Right atrium auricular region (tissue), 2 donors: ENCODE data around the gene ITPR3. TPM values are rescaled to one million over a fixed set of nuclear protein-coding genes. Genes with fewer than 3 reads are reported as not detected.

Experiments
- DNase-seq: peaks from one replicate; pipeline ENCODE4 v3.0.0-alpha.2; 2019; ENCODE audit warnings: low spot score
- H3K27ac ChIP-seq, 2 donors: fragments of 200-600 bp; sonication (generic); 1 replicate in 1 of 2; 2 replicates in 1 of 2; pipeline ENCODE4 v1.5.1; 2016 to 2019
- H3K27me3 ChIP-seq, 2 donors: fragments of 200-600 bp; sonication (generic); one replicate each; pipeline versions ENCODE4 v1.5.1 to v1.6.0; 2017 to 2019
- H3K36me3 ChIP-seq: fragments of 200-600 bp; sonication (generic); one replicate; pipeline ENCODE4 v1.5.1; 2016
- H3K4me1 ChIP-seq, 2 donors: fragments of 200-600 bp; sonication (generic); one replicate each; pipeline versions ENCODE4 v1.5.1 to v1.6.0; 2017 to 2019
- H3K4me3 ChIP-seq, 2 donors: fragments of 200-600 bp; sonication (generic); 1 replicate in 1 of 2; 2 replicates in 1 of 2; pipeline ENCODE4 v1.5.1; 2017 to 2019; ENCODE audit warnings: mild to moderate bottlenecking in 1 of 2, moderate library complexity in 1 of 2
- H3K9me3 ChIP-seq, 2 donors: fragments of 200-600 bp; sonication (generic); one replicate each; pipeline ENCODE4 v1.5.1; 2019
- CTCF ChIP-seq, 2 donors: fragments of 200-600 bp; sonication (generic); IDR thresholded peaks; one replicate each; pipeline ENCODE4 v1.5.1; 2019; ENCODE audit warnings: antibody characterized with exemption in 2 of 2
- total RNA-seq, 2 donors: library from RNA; depleted of rRNA; stranded (reverse); fragments of >200 nt; gene quantifications; one replicate each; pipeline ENCODE4 v1.1.0, GENCODE V29; 2016

ITPR3 gene
- total RNA-seq, 2 donors from 2014 or later, result 6.2 to 17.7 TPM

DNA sequence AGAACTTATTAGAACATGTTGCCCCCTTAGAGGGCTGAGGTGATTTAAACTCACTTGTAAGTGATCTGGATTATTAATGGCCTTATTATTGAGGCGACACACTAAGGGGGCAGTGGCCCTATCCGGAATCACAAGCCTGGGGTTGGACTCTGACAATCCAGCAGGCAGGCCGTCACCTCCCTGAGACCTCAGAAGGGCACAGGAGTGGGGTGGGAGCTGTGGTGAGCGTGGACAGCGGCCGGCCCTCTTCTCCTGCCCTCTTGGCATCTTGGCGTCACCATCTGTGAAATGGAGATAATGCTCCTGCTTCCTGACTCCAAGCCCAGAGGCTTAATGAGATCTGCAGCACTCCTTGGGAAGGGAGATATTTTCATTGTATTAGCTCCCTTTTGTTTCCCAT is 106.0 kb downstream of the ITPR3 start:
- Histone ChIP-seq H3K27ac (peak overlapping the region; percentile 55 to 88), H3K4me1 (peaks cover 0 to 22% of the 10 kb centered on the region in 2 donors), H3K4me3 (no peak overlapping the region)

DNA sequence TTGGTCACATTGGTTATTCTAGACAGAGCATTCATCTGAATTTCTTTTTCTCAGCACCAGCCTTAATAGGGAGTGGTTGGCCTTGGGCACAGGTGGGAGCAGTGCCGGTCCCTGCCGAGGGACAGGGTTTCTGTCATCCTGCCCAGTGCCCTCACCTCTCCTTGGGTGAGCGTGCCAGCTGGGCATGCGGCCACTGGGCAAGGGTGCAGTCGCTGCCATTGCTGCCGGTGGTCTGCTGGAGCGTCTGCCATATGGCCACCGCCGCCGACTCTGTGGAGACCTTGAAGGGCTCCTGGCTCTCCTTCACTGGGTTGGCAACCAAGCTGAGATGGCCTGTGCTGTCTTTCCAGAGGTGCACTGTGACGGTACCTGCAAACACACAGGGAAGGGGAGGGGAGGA is 106.8 kb downstream of the ITPR3 start:
- peak overlapping the region; percentile 55 to 88 for H3K27ac ChIP-seq
- TF ChIP-seq CTCF (IDR thresholded peaks at IDR 0.05), result no peak
- no peaks in the 10 kb centered on the region for H3K9me3 ChIP-seq
- DNase-seq, result no peak
- H3K36me3 ChIP-seq, result peaks cover 34% of the 10 kb centered on the region
- H3K4me1 ChIP-seq, result peaks cover 0 to 31% of the 10 kb centered on the region in 2 donors
- no peak overlapping the region for H3K4me3 ChIP-seq
- no peaks in the 10 kb centered on the region for H3K27me3 ChIP-seq

More for the DNA sequence above, 106.0 kb downstream of the ITPR3 start:
- no peak for TF ChIP-seq CTCF (IDR thresholded peaks at IDR 0.05)
- no peaks in the 10 kb centered on the region for H3K27me3 ChIP-seq
- no peak for DNase-seq
- H3K9me3 ChIP-seq, result no peaks in the 10 kb centered on the region
- H3K36me3 ChIP-seq, result peaks cover 38% of the 10 kb centered on the region

- Histone ChIP-seq H3K4me1 (peaks cover 0 to 31% of the 10 kb centered on the region in 2 donors), H3K27ac (peak overlapping the region; percentile 71 to 88), H3K36me3 (peaks cover 38% of the 10 kb centered on the region)
Observed at GRCh38 chr6:33728438-33728837, 107.3 kb downstream of the ITPR3 start.

DNA sequence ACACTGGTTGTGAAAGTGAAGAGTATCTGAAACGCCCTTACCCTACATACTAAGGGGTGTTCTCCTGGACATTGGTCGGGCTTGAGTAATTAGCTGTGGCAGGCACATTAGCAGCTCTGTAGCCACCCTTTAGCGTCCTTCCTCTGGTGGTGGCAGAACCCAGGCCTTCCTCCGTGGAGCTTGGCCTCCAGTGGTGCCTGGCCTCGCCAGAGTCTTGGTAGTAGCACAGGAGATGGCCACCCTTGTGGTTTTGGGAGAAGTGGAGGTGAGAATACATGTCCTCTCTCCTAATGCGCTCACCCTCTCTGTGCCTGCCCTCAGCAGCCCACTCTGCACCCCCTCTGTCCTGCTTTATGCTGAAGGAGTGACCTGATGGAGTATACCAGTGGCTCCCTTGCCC is 107.9 kb downstream of the ITPR3 start:
- no peak overlapping the region for H3K4me3 ChIP-seq
- H3K36me3 ChIP-seq, result peaks cover 40% of the 10 kb centered on the region
- no peaks in the 10 kb centered on the region for H3K27me3 ChIP-seq
- no peak for TF ChIP-seq CTCF (IDR thresholded peaks at IDR 0.05)
- H3K4me1 ChIP-seq, result peaks cover 0 to 31% of the 10 kb centered on the region in 2 donors
- peak overlapping the region; percentile 71 to 88 for H3K27ac ChIP-seq
- DNase-seq, result no peak
- no peaks in the 10 kb centered on the region for H3K9me3 ChIP-seq

More at GRCh38 chr6:33728438-33728837, 107.3 kb downstream of the ITPR3 start:
- H3K4me3 ChIP-seq, result no peak overlapping the region
- TF ChIP-seq CTCF (IDR thresholded peaks at IDR 0.05), result no peak
- no peak for DNase-seq
- H3K27me3 ChIP-seq, result no peaks in the 10 kb centered on the region
- H3K9me3 ChIP-seq, result no peaks in the 10 kb centered on the region

GRCh38 chr6:33730611-33731010 is 109.5 kb downstream of the ITPR3 start:
- Histone ChIP-seq H3K4me3 (no peak overlapping the region), H3K27ac (peak overlapping the region; percentile 71 to 77), H3K9me3 (no peaks in the 10 kb centered on the region), H3K4me1 (peaks cover 0 to 31% of the 10 kb centered on the region in 2 donors), H3K36me3 (peaks cover 49% of the 10 kb centered on the region), H3K27me3 (no peaks in the 10 kb centered on the region)
- no peak for TF ChIP-seq CTCF (IDR thresholded peaks at IDR 0.05)
- DNase-seq, result no peak

- H3K27me3 ChIP-seq, result no peaks in the 10 kb centered on the region
- DNase-seq, result no peak
- peaks cover 50% of the 10 kb centered on the region for H3K36me3 ChIP-seq
- TF ChIP-seq CTCF (IDR thresholded peaks at IDR 0.05), result no peak
- H3K9me3 ChIP-seq, result no peaks in the 10 kb centered on the region
- H3K4me1 ChIP-seq, result peaks cover 0 to 31% of the 10 kb centered on the region in 2 donors
- peak overlapping the region; percentile 71 to 77 for H3K27ac ChIP-seq
- H3K4me3 ChIP-seq, result no peak overlapping the region
Observed at GRCh38 chr6:33731035-33731434, 109.9 kb downstream of the ITPR3 start.
